ENCODE data around the gene TSPAN11.
"Not testable (repeated sequence)": the region's sequence is repeated elsewhere in the genome, so short reads cannot be mapped to it uniquely, and the experiment has no call there.

TSPAN11 gene, protein sequence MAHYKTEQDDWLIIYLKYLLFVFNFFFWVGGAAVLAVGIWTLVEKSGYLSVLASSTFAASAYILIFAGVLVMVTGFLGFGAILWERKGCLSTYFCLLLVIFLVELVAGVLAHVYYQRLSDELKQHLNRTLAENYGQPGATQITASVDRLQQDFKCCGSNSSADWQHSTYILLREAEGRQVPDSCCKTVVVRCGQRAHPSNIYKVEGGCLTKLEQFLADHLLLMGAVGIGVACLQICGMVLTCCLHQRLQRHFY

DNA sequence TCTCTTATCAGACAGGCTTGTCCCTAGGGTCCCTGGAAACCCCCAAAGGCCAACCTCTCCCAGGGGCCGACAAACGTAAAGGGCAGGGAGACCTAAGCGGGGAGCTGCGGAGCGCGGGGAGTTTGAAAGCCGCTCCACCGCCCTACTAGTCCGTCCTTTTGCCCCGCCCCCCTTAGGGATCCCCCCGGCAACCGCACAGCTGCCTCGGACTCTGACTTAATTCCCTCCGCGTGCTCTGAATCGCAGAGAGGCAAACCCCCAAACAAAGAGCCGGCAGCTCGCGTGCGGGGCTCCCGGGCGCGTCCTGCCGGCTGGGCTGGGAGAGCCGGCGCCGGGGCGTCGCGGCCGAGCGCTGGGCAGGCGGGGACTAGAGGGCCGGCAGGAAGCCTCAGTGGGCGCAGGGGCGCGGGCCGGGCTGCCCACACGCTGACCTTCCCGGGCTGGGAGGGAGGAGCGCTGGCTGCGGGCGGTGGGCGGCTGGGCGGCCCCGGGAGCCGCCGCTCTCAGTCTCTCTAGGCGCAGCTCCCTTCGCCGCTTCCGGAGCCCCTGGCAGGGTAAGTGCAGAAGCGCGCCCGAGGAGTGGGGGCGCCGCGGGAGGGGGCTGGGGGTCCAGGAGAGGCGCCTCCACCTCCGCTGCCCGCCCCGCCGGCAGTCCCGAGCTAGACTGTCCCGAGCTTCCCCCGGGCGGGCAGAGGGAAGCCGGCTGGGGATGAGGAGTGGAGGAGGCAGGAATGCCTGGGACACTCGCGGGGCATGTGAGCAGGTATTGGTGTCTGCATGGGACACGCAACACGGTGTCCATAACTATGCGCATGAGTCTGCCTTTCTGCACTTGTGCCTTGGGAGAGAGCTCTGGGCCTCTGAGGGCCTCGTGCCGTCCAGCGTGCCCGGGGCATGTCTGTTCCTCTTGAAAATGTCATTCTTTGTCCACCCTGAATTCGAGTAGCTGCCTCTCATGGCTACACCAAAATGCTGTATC, at the start of gene TSPAN11:
Gene TSPAN11, plus strand, starts transcription at position 506 of the 979 bp plus-strand sequence. CDS start 27,244 bp downstream, outside the sequence.
- in situ Hi-C loops (cut with MboI; ENCODE audit: low sequenced_read_pairs) = no loop called here

DNA sequence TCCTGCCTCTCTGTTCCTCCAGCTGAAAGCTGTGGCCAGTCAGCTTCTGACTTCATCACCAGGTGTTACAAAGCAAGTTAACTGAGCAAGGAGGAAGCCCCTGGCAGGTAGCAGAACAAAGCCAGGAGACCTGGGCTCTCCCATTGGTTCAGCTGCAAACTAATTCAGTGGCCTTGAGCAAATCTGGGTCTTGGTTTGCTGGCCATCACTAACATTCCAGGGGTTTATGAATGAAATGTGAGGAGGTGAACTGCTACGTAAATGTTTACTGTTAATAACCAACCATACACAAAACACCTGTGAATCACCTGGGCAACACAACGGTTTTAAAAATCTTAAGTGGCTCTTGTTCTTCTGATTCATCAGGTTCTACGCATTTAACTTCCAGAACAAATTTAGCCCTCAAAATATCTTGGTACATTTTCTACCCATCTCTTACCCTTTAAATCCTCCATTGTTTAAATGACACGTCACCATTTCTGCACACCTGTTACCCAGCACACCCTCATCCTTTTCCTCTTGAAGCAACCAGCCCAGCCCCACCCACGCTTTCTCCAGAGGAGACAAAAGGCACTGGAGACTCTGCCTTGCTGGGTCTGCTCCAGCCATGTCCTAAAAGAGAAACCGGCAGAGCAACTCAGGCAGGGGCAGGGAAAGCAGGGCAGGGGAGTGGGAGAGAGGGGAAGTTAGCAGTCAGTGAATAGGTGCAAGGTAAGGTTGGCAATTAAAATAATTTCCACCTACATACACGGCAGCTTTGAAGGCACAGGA, 49.3 kb upstream of the TSPAN11 start:
- in situ Hi-C loops (cut with MboI; ENCODE audit: low sequenced_read_pairs) = no loop called here

DNA sequence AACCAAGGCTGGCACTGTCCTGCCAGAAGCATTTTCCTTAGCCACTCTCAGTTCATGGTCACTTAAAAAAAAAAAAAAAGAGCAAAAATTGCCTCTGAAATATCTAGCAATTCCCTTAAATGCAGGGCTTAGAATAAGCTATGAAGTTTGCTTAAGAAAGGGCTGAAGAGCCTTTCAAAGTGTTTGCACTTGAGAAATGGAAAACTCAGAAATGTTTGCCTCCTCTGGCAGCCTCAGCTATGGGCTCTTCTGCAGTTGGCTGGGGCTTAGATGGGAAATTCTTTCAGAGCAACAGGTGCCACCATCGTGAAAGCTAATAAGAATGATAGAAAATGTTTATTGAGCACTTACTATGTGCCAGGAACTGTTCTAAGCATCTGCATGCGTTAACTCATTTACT, 48.5 kb upstream of the TSPAN11 start:
- in situ Hi-C loops (cut with MboI; ENCODE audit: low sequenced_read_pairs) = no loop called here

DNA sequence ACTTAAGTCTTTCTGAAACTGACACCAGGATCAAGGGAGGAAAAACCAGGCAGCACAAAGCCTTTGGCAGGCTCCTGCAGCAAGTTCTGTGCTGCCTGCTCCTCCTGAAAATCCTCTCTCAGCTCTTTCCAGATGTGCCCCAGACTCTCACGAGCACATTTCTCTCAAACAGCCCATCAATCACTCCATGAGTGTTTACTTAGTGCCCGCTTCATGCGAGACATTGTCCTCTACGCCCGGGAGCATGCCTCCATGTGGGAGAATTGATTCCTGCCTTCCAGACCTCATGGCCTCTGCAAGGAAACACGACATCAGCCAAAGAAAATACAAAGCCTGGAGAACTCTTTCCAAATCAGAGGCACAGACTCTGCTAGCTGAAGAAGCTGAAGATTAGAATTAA, 46.5 kb upstream of the TSPAN11 start:
- in situ Hi-C loops (cut with MboI; ENCODE audit: low sequenced_read_pairs) = no loop called here

DNA sequence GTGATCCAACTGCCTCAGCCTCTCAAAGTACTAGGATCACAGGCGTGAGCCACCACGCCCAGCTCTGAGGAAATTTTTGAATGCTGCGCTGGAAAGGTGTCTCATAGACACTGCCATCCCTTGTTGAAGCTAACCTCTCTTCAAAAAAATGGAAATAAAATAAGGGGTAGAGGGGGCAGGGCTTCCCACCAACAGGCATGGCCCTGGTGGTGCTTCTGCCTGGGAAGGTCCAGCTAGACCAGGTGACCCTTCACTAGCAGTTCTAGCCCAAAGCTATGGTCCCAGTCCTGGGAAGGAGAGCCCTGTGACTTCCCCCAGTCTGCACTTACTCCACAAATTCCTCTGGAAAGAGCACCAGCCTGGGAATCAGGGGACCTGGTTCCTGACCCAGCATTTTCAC, 45.7 kb upstream of the TSPAN11 start:
- in situ Hi-C loops (cut with MboI; ENCODE audit: low sequenced_read_pairs) = no loop called here

DNA sequence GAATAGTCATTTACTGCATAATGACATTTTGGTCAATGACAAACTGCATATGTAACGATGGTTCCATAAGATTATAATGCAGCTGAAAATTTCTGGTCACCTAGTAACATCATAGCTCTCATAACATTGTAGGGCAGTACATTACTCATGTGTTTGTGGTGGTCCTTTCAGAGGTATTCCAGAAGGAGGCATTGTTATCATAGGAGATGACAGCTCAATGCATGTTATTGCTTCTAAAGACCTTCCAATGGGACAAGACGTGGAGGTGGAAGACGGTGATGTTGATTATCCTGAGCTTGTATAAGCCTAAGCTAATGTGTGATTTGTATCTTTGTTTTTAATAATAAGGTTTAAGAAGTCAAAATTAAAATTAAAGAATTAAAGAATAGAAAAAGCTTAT, 43.8 kb upstream of the TSPAN11 start:
- in situ Hi-C loops (cut with MboI; ENCODE audit: low sequenced_read_pairs) = no loop called here

DNA sequence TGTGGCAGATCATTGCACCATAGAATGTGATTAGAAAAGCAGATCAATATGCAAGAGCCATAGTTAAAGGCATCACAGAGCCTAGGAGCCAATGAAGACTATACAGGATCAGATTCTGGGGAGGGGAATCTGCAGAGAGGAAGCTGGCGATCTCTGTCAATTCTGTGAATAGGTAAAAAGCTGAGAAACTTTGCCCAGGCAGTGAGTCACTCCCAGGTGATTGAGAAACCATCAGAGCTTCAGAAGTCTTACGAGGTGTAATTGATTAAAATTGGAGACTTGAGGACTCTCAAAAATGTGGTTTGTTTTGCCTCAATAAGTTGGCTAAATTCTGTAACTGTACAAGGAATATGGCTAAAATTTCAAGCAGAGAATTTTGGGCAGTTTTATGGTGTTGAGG, 41.7 kb upstream of the TSPAN11 start:
- in situ Hi-C loops (cut with MboI; ENCODE audit: low sequenced_read_pairs) = no loop called here

DNA sequence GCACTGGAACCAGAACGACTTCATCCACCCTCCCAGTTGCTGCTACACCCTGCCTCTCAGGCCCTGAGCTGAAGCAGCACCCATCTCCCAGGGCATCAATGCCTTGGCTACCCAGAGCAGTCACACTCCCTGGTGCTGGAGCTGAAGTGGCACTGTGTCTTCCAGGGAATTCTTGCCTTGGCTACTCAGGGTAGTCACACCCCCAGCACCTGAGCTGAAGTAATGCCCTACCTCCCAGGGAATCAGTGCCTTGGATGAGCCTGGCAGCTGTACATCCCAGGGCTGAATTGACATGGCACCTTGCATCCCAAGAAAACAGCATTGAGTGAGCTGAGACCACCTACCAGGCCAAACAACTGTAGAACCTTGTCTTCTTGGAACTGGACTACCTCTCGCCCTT, 41.2 kb upstream of the TSPAN11 start:
- in situ Hi-C loops (cut with MboI; ENCODE audit: low sequenced_read_pairs) = no loop called here

DNA sequence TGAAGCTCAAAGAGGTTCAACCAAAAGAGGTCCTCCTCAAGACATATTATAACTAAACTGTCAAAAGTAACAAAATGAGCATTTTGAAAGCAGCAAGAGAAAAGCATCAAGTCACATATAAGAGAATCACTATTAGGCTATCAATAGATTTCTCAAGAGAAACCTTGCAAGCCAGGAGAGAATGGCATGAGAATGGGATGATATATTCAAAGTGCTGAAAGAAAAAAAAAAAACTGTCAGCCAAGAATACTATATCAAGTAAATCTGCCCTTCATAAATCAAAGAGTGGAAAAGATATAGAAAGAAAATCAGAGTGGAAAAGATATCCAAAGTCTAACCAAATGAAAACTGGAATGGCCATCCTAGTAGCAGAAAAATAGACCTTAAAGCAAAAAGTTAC, 39.3 kb upstream of the TSPAN11 start:
- in situ Hi-C loops (cut with MboI; ENCODE audit: low sequenced_read_pairs) = no loop called here

DNA sequence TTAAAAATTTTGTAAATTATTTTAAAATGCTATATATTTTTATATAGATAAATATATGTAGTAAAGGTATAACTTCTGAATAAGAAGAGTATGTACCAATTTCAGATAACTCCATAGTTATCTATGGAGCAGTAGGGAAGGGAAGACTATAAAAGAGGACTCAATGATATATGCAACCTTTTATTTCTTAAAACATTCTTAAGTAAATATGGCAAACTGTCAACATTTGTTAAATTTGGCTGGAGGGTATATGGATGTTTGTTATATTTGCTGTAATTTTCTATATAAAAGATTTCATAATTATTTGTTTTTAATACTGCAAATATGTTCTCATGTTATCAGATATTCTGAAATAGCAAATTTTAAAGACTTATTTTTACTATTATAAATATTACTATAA, 38.3 kb upstream of the TSPAN11 start:
- in situ Hi-C loops (cut with MboI; ENCODE audit: low sequenced_read_pairs) = no loop called here

DNA sequence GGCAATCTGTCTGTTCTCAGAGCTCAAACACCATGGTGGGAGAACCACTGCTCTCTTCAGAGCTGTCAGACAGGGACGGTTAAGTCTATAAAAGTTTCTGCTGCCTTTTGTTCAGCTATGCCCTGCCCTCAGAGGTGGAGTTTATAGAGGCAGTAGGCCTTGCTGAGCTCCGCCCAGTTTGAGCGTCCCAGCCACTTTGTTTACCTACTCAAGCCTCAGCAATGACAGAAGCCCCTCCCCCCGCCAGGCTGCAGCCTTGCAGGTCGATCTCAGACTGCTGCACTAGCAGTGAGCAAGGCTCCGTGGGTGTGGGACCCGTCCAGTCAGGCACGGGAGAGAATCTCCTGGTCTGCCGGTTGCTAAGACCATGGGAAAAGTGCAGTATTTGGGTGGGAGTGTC, 32.0 kb upstream of the TSPAN11 start:
- in situ Hi-C loops (cut with MboI; ENCODE audit: low sequenced_read_pairs) = not testable (repeated sequence)

DNA sequence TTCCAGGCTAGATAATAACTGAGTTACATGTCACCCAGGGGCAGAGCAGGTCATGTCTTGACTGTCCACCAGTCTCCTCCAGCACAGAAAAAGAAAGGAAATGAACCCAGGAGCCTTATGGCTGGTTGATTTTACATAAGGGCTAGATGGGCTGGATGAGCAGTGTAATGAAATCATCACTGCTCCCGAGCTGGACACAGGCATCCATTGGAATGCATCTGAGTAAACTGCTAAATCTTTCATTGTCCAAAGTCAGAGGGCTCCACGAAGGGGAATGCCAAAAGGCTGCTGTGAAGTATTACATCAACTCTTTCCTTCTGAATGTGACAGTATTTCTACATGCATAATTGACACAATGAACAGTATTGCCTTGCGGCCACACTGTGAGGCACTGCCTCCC, 30.1 kb upstream of the TSPAN11 start:
- in situ Hi-C loops (cut with MboI; ENCODE audit: low sequenced_read_pairs) = no loop called here

DNA sequence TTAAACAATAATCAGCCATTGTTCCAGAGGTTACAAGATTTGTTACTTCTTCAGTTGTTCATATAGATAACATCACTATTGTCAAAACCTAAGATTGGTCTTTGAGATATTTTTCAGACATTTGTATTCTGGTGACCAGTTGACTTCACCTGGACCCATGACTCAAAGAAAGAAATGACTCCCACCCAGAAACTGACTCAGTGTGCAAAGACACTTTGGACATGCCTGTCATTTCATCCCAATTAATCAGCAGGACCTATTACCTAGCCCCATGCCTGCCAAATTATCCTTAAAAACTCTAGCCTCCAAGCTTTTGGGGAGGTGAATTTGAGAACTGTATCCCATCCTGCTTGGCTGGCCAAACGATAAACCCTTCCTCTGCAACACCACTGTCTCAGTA, 27.7 kb upstream of the TSPAN11 start:
- in situ Hi-C loops (cut with MboI; ENCODE audit: low sequenced_read_pairs) = no loop called here

DNA sequence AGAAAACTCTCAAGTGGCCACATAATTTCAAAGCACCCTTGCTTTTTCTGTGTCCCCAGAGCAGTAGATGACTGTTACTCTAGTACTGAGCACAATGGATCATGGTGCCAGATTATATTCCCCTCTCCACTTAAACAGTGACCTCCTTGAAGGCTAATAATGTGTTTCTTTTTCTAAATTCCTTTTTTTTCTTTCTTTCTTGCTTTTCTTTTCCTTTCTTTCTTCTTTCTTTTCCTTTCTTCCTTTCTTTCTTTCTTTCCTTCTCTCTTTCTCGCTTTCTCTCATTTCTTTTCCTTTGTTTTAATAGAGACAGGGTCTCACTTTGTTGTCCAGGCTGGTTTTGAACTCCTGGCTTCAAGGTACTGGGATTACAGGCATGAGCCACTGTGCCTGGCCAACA, 26.2 kb upstream of the TSPAN11 start:
- in situ Hi-C loops (cut with MboI; ENCODE audit: low sequenced_read_pairs) = no loop called here

DNA sequence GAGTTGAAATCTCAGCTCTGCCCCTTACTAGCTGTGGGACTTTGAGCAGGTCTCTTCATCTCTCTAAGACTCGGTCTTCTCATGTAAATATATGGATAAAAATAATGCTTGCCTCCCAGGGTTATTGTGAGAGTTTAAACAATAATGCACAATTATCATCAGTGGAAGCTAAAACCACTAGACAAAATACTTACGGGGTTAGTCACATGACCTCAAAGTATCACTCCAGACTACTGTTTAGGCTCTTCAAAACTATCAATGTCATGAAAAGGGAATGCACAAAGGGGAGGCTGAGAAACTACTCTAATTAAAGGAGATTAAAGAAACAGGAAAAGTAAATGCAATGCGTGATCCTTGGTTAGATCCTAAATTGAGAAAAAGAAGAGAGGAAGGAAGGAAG, 24.5 kb upstream of the TSPAN11 start:
- in situ Hi-C loops (cut with MboI; ENCODE audit: low sequenced_read_pairs) = no loop called here

DNA sequence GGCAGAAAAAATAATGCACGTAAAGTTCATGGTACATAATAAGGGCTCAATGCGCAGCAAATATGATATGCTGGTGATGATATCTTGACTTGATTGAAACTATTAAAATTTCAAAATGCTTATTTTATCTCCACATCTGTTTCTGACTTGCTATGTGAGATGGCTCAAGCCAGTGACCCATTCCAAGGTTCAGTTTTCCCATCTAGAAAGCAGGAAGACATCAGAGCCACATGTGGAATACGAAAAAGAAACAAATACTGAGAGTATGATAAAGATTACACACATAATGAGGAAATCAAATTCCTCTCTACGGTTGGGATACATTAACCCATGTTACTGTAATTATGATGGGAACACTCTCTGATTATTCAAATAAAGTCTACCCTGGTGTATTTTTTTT, 24.0 kb upstream of the TSPAN11 start:
- in situ Hi-C loops (cut with MboI; ENCODE audit: low sequenced_read_pairs) = no loop called here

DNA sequence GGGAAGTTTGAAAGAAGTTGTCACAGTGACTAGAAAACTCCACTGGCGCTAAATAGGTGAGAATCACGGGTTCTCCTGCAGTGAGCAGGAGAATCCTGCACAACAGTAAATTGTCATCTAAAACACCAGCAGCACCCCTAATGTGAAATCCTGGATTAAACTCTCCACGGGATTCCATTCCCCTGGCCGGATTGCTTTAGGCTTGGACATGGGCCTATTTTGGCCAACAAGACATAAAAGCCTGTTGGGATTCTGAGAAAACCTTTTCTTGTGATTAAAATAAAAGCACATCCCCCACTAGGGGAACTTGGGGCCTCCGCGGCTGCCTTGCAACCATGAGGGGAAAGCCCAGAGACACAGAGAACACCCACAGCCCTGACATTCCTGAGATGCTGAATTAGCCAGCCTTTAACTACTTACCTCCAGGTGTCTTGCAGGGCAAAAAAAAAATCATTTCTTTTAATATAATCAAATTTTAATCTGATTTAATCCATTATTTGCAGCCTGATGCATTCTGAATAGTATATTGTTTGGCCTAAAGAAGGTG, 21.0 kb upstream of the TSPAN11 start:
- in situ Hi-C loops (cut with MboI; ENCODE audit: low sequenced_read_pairs) = no loop called here

DNA sequence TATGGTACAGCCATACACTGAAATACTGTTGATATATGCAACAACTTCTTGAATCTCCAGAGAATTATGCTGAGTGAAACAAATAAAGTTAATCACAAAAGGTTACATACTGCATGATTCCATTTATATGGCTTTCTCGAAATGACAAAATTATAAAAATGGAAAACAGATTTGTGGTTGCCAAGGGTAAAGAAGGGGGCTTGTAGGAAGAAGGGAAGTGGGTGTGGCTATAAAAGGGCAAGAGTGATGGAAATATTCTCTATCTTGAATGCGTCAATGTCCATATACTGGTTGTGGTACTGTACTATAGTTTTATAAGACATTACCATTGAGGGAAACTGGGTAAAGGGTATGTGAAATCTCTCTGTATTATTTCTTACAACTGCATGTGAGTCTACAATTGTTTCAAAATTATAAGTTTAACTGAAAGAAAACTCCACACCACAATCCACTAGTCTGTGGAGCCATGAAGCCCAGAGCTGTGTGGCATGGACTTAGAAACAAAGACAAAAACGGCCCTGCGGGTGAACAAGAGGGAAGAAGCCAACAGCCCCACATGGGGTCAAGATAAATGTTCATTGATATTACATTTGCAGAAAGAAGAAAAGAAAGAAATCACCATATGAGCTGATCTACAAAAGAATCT, 18.3 kb upstream of the TSPAN11 start:
- in situ Hi-C loops (cut with MboI; ENCODE audit: low sequenced_read_pairs) = no loop called here

DNA sequence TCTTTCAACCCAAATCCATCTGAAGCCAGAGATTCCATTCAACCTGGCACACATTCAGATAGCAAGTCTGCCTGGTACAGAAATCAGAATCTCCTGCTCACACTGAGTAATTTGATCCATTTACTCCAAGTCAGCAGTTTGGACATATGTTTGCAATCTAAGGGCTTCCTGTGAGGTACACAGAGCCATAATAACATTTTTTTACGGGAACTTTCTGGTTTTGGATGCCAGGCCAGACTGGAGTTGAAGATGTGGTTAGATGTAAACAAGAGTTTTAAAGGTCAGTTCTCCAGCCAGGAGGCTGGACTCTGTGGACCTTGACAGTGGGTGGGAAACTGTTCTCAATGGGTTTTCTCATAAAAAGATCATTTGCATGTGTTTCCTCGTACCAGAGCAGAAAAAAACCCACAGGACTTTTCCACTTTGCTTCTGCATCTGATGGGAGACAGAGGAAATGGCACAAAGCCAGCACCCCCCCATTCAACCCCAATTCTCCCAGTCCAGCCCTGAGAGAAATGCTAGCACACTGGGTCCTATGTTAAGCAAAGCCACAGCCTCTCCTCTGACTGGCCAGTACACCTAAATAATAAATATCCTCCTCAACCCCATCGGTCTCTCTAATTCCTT, 17.7 kb upstream of the TSPAN11 start:
- in situ Hi-C loops (cut with MboI; ENCODE audit: low sequenced_read_pairs) = no loop called here

DNA sequence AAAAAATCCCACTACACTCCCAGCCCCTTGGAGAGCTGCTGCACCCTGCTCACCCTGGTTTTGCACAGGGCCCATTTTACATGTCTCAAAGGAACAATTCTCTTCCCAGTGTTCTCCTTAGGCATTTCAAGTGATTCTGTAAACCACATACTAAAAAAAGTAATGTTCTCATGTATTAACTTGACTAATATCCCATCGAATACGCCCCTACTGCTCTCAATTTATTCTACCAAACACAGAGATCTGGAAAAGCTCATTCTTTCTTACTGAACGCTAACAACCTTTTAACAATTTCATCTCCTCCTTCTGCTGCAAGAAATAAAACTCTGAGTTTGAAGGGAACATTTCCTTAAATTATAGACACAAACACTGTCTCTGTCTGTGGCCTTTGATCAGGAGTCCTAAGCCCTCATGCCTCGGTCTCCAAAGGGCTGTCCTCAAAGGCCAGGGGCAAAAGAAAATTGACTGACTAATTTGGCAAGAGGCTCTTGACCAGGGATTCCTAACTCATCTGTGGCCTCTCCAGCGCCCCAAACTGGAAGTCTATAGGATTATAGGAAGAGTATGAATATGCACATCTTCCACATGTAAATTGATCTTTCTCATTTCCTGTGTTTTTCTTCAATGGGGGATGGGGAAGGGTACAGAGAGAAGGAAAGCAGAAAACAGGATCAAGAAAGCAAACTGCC, 17.1 kb upstream of the TSPAN11 start:
- in situ Hi-C loops (cut with MboI; ENCODE audit: low sequenced_read_pairs) = no loop called here
